Activated CD4-positive, alpha-beta T cell treated with anti-CD3 and anti-CD28 coated beads for 36 hours (primary cell): ENCODE results near the gene PKD1L1. TPM values are rescaled to one million over a fixed set of nuclear protein-coding genes. Genes with fewer than 3 reads are reported as not detected.

Source experiments
- ATAC-seq: fragments of 200-7000 bp; cut with Tn5 transposase; one replicate; pipeline ENCODE4 v1.10.0; 2021; ENCODE audit warnings: mild to moderate bottlenecking, moderate library complexity
- CTCF ChIA-PET: fragments of 350-600 bp; sonication (Branson Sonifier 250); formaldehyde crosslinking; loops from one replicate; lab custom pipeline; 2021; ENCODE audit warnings: antibody characterized with exemption; lab: Charles Lee
- POLR2A ChIA-PET: fragments of 350-600 bp; sonication (Branson Sonifier 250); formaldehyde crosslinking; loops from one replicate; lab custom pipeline; 2021; ENCODE audit warnings: antibody characterized with exemption, inconsistent platforms; lab: Charles Lee
- DNase-seq: peaks from one replicate; pipeline ENCODE4 v3.0.0-alpha.2; 2020
- H3K27ac Mint-ChIP-seq: one replicate; pipeline ENCODE4 v1.8.0; 2021; ENCODE audit warnings: mixed read lengths
- H3K27me3 Mint-ChIP-seq: one replicate; pipeline ENCODE4 v1.8.0; 2021; ENCODE audit warnings: mixed read lengths
- H3K36me3 Mint-ChIP-seq: one replicate; pipeline ENCODE4 v1.8.0; 2021; ENCODE audit warnings: low read depth, mixed read lengths
- H3K4me1 Mint-ChIP-seq: one replicate; pipeline ENCODE4 v1.8.0; 2021; ENCODE audit warnings: mixed read lengths
- H3K4me3 Mint-ChIP-seq: one replicate; pipeline ENCODE4 v1.8.0; 2021; ENCODE audit warnings: mild to moderate bottlenecking, moderate library complexity, mixed read lengths
- H3K9me3 Mint-ChIP-seq: one replicate; pipeline ENCODE4 v1.8.0; 2021; ENCODE audit warnings: low read depth, mixed read lengths
- intact Hi-C, 2 experiments: fragments of 100-400 bp; cut with DNase I in 1 of 2; cut with micrococcal nuclease in 1 of 2; formaldehyde crosslinking; loops; one replicate each; pipeline versions ENCODE4 v1.14.2 to v1.15.1; 2022 to 2024; cut with DNase I, micrococcal nuclease
- total RNA-seq, 2 experiments: library from RNA; stranded (reverse); gene quantifications; one replicate each; pipeline ENCODE4 v1.2.3, GENCODE V29; 2021

PKD1L1 gene
- total RNA-seq, 2 experiments from 2014 or later = 0.09 to 0.16 TPM

- POLR2A ChIA-PET = no interaction called here
Observed at GRCh38 chr7:47956220-47956619, 8.0 kb upstream of the PKD1L1 start.

GRCh38 chr7:47954231-47954911 is 6.1 kb upstream of the PKD1L1 start:
- CTCF ChIA-PET = interaction anchor here (0.7 to 1.8 kb wide), 2 partner anchors 9 to 25 kb away, joined by 3 to 7 read pairs; no protein-coding TSS in a partner anchor
- POLR2A ChIA-PET = interaction anchor here (0.5 kb wide), 1 partner anchor 84 kb away, joined by 3 read pairs; no protein-coding TSS in a partner anchor
- H3K27me3 Mint-ChIP-seq = no peaks in the 10 kb centered on the region
- H3K4me1 Mint-ChIP-seq = peaks cover 11% of the 10 kb centered on the region
- no peak for ATAC-seq
- H3K36me3 Mint-ChIP-seq = peaks cover 20% of the 10 kb centered on the region
- H3K27ac Mint-ChIP-seq = peak overlapping the region; percentile 58
- intact Hi-C loops = no loop called here
- H3K4me3 Mint-ChIP-seq = no peak overlapping the region
- no peak for DNase-seq
- H3K9me3 Mint-ChIP-seq = no peaks in the 10 kb centered on the region

More at GRCh38 chr7:47956220-47956619, 8.0 kb upstream of the PKD1L1 start:
- peaks cover 29% of the 10 kb centered on the region for H3K36me3 Mint-ChIP-seq
- intact Hi-C loops = no loop called here
- ATAC-seq = no peak
- no peaks in the 10 kb centered on the region for H3K9me3 Mint-ChIP-seq
- CTCF ChIA-PET = interaction anchor here (1.2 to 2.7 kb wide), 3 partner anchors 8 to 12 kb away, joined by 3 to 11 read pairs (median 6); partner anchors contain the start of gene PKD1L1
- peaks cover 11% of the 10 kb centered on the region for H3K4me1 Mint-ChIP-seq
- no peak for DNase-seq
- H3K27ac Mint-ChIP-seq = no peak overlapping the region
- H3K27me3 Mint-ChIP-seq = no peaks in the 10 kb centered on the region
- H3K4me3 Mint-ChIP-seq = no peak overlapping the region

GRCh38 chr7:47953822-47954221 is 5.6 kb upstream of the PKD1L1 start:
- CTCF ChIA-PET = interaction anchor here (0.7 to 1.8 kb wide), 2 partner anchors 9 to 24 kb away, joined by 3 to 7 read pairs; no protein-coding TSS in a partner anchor
- ATAC-seq (peak; percentile 23), DNase-seq (no peak)
- Mint-ChIP-seq H3K4me3 (no peak overlapping the region), H3K4me1 (peaks cover 11% of the 10 kb centered on the region), H3K27ac (peak overlapping the region; percentile 58), H3K27me3 (no peaks in the 10 kb centered on the region), H3K36me3 (peaks cover 20% of the 10 kb centered on the region), H3K9me3 (no peaks in the 10 kb centered on the region)
- intact Hi-C loops = no loop called here
- POLR2A ChIA-PET = no interaction called here

GRCh38 chr7:47952224-47952623 is 4.0 kb upstream of the PKD1L1 start:
- H3K36me3 Mint-ChIP-seq = peaks cover 10% of the 10 kb centered on the region

GRCh38 chr7:47951374-47951773 is 3.1 kb upstream of the PKD1L1 start:
- H3K27ac Mint-ChIP-seq = no peak overlapping the region
- H3K36me3 Mint-ChIP-seq = peaks cover 10% of the 10 kb centered on the region
- peaks cover 6% of the 10 kb centered on the region for H3K4me1 Mint-ChIP-seq
- no peaks in the 10 kb centered on the region for H3K27me3 Mint-ChIP-seq
- CTCF ChIA-PET = interaction anchor here (0.7 kb wide), 1 partner anchor 159 kb away, joined by 4 read pairs; no protein-coding TSS in a partner anchor
- ATAC-seq (no peak), DNase-seq (no peak)
- intact Hi-C loops = no loop called here
- POLR2A ChIA-PET = no interaction called here
- no peaks in the 10 kb centered on the region for H3K9me3 Mint-ChIP-seq
- H3K4me3 Mint-ChIP-seq = no peak overlapping the region

More at GRCh38 chr7:47952224-47952623, 4.0 kb upstream of the PKD1L1 start:
- no peak overlapping the region for H3K4me3 Mint-ChIP-seq
- DNase-seq = no peak
- H3K9me3 Mint-ChIP-seq = no peaks in the 10 kb centered on the region
- peaks cover 6% of the 10 kb centered on the region for H3K4me1 Mint-ChIP-seq
- intact Hi-C loops = no loop called here
- no peak for ATAC-seq
- ChIA-PET POLR2A (no interaction called here), CTCF (interaction anchor here (0.5 to 0.7 kb wide), 3 partner anchors 11 to 293 kb away, joined by 3 read pairs; no protein-coding TSS in a partner anchor)
- H3K27me3 Mint-ChIP-seq = no peaks in the 10 kb centered on the region
- H3K27ac Mint-ChIP-seq = no peak overlapping the region

GRCh38 chr7:47950714-47951113 is 2.4 kb upstream of the PKD1L1 start:
- H3K27ac Mint-ChIP-seq = no peak overlapping the region
- H3K9me3 Mint-ChIP-seq = no peaks in the 10 kb centered on the region
- CTCF ChIA-PET = interaction anchor here (0.7 kb wide), 1 partner anchor 160 kb away, joined by 4 read pairs; no protein-coding TSS in a partner anchor

GRCh38 chr7:47949703-47950102 is 1.4 kb upstream of the PKD1L1 start:
- DNase-seq = no peak
- CTCF ChIA-PET = interaction anchor here (0.6 to 1.5 kb wide), 3 partner anchors 9 to 161 kb away, joined by 3 to 11 read pairs (median 3); no protein-coding TSS in a partner anchor
- no peaks in the 10 kb centered on the region for H3K27me3 Mint-ChIP-seq
- H3K4me3 Mint-ChIP-seq = no peak overlapping the region
- H3K36me3 Mint-ChIP-seq = peaks cover 6% of the 10 kb centered on the region
- intact Hi-C loops = loop anchor here in 1 of 2 experiments (5.0 kb wide), 2 partner anchors 97 to 1903 kb away; no protein-coding TSS in a partner anchor
- H3K9me3 Mint-ChIP-seq = no peaks in the 10 kb centered on the region
- H3K27ac Mint-ChIP-seq = no peak overlapping the region
- H3K4me1 Mint-ChIP-seq = peaks cover 6% of the 10 kb centered on the region
- no peak for ATAC-seq
- POLR2A ChIA-PET = no interaction called here

More at GRCh38 chr7:47950714-47951113, 2.4 kb upstream of the PKD1L1 start:
- intact Hi-C loops = no loop called here
- Mint-ChIP-seq H3K4me3 (no peak overlapping the region), H3K4me1 (peaks cover 6% of the 10 kb centered on the region), H3K36me3 (peaks cover 10% of the 10 kb centered on the region), H3K27me3 (no peaks in the 10 kb centered on the region)
- DNase-seq = no peak
- no peak for ATAC-seq
- POLR2A ChIA-PET = no interaction called here

- Mint-ChIP-seq H3K27me3 (no peaks in the 10 kb centered on the region), H3K4me3 (no peak overlapping the region), H3K36me3 (no peaks in the 10 kb centered on the region), H3K4me1 (peaks cover 3% of the 10 kb centered on the region), H3K27ac (no peak overlapping the region), H3K9me3 (no peaks in the 10 kb centered on the region)
- ChIA-PET CTCF (interaction anchor here (1.3 kb wide), 1 partner anchor 10 kb away, joined by 6 read pairs; no protein-coding TSS in a partner anchor), POLR2A (no interaction called here)
- no peak for ATAC-seq
- no peak for DNase-seq
- intact Hi-C loops = loop anchor here in 1 of 2 experiments (5.0 kb wide), 2 partner anchors 95 to 1905 kb away; no protein-coding TSS in a partner anchor
Observed at GRCh38 chr7:47947355-47947749, 914 bp downstream of the PKD1L1 start.

- DNase-seq = peak; percentile 20
- Mint-ChIP-seq H3K4me3 (no peak overlapping the region), H3K27ac (no peak overlapping the region), H3K27me3 (no peaks in the 10 kb centered on the region), H3K36me3 (no peaks in the 10 kb centered on the region), H3K4me1 (peaks cover under 1% of the 10 kb centered on the region), H3K9me3 (no peaks in the 10 kb centered on the region)
- intact Hi-C loops = loop anchor here in 1 of 2 experiments (5.0 kb wide), 2 partner anchors 94 to 1906 kb away; no protein-coding TSS in a partner anchor
- ATAC-seq = peak; percentile 75
- CTCF ChIA-PET = interaction anchor here (1.3 to 3.3 kb wide), 2 partner anchors 10 to 163 kb away, joined by 6 to 51 read pairs; no protein-coding TSS in a partner anchor
- POLR2A ChIA-PET = no interaction called here
Observed at GRCh38 chr7:47946581-47947354, 1.5 kb downstream of the PKD1L1 start.

- intact Hi-C loops = loop anchor here (1.0 to 5.0 kb wide), 5 partner anchors 23 to 1907 kb away; no protein-coding TSS in a partner anchor
- Mint-ChIP-seq H3K27me3 (no peaks in the 10 kb centered on the region), H3K36me3 (no peaks in the 10 kb centered on the region), H3K4me3 (no peak overlapping the region), H3K9me3 (no peaks in the 10 kb centered on the region), H3K27ac (no peak overlapping the region), H3K4me1 (no peaks in the 10 kb centered on the region)
- POLR2A ChIA-PET = no interaction called here
- peak; percentile 58 for ATAC-seq
- CTCF ChIA-PET = interaction anchor here (0.6 to 3.3 kb wide), 34 partner anchors 9 to 329 kb away, joined by 3 to 51 read pairs (median 4); no protein-coding TSS in a partner anchor
- DNase-seq = peak; percentile 87
Observed at GRCh38 chr7:47945261-47946015, 2.8 kb downstream of the PKD1L1 start.
